Pulmonary artery endothelial cell (primary cell): Measurements from ENCODE around the gene YAP1. TPM values are rescaled to one million over a fixed set of nuclear protein-coding genes. Genes with fewer than 3 reads are reported as not detected.
A peak's percentile ranks its signal among the peaks of the same experiment; 100 is the strongest.

ENCODE experiments used
- DNase-seq: peaks from one replicate; pipeline ENCODE4 v3.0.0-alpha.2; 2011; ENCODE audit warnings: low read depth, low spot score
- total RNA-seq: library from RNA; depleted of rRNA; stranded (reverse); fragments of >200 nt; gene quantifications from 2 replicates; pipeline ENCODE4 v1.2.3, GENCODE V29; 2014

Gene YAP1
- 25.6 and 32.0 TPM in 2 replicates for total RNA-seq

GRCh38 chr11:102109896-102110760 is at the start of gene YAP1:
Gene YAP1, plus strand, starts transcription at chr11:102110447. Its CDS starts 402 bp downstream, at chr11:102110849.
- DNase-seq, result peak; percentile 65

DNA sequence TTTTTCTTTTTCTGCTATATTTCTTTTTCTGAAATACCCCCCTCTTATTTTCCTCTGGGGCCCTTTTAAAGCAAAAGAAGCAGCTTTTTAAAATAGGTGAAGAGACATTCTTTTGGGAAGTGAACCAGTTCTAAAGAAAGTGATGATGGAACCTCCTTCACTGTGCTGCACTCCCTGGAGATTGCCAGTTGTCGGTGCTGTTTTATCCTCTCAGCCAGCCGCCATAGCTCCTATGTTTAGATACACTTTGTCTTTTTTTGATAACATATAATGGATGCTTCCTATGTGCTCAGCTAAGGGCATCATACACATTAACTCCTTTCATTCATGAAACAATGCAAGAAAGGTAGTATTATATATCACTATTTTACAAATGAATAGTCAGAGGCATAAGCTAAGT is 49.0 kb upstream of the YAP1 start:
- no peak for DNase-seq

DNA sequence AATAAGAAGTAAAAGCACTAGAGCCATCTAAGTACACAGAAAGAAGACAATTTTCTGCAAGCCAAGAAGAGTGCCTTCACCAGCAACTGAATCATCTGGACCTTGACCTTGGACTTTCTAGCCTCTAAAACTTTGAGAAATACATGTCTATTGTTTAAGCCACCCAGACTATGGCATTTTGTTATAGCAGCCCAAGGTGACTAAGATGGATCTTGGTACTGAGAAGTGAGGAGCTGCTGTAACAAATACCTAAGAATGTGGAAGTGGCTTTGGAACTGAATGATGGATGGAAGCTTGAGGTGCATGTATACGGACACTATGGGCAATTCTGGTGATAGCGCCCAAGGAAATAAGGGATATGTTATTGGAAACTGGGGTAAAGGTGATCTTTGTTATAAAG is 48.1 kb upstream of the YAP1 start:
- DNase-seq, result no peak

GRCh38 chr11:102064316-102064715 is 45.9 kb upstream of the YAP1 start:
- DNase-seq, result no peak

DNA sequence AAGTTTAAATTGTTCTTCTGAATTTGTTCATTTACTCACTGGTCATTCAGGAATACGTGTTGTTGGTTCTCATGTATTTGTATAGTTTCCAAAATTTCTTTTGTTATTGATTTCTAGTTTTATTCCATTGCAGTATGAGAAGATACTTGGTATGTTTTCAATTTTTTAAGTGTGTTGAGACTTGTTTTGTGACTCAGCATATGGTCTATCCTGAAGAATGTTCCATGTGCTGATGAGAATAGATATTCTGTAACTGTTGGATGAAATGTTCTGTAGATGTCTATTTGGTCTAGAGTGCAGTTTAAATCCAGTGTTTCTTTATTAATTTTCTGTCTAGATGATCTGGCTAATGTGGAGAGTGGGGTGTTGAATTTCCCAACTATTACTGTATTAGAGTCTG is 39.5 kb upstream of the YAP1 start:
- no peak for DNase-seq

GRCh38 chr11:102071497-102072472 is 38.5 kb upstream of the YAP1 start:
- DNase-seq, result no peak

GRCh38 chr11:102073253-102073652 is 37.0 kb upstream of the YAP1 start:
- no peak for DNase-seq

DNA sequence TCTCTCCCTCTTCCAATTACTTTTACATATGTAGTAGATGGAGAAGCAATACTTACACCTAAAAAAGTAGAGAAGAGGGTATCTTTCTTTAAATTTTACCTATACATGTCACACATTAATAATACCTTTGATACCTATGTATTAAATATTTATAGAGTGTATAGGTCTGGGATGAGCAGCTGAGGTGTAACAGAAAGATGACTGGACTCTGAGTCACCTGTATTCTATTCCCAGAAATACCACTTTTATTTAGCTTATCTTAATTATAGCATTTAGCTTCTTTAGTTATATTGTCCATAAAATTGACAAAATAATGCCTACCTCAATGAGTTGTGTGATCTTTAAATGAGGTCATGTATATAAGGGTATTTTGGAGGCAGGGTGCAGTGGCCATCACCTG is 30.6 kb upstream of the YAP1 start:
- no peak for DNase-seq

DNA sequence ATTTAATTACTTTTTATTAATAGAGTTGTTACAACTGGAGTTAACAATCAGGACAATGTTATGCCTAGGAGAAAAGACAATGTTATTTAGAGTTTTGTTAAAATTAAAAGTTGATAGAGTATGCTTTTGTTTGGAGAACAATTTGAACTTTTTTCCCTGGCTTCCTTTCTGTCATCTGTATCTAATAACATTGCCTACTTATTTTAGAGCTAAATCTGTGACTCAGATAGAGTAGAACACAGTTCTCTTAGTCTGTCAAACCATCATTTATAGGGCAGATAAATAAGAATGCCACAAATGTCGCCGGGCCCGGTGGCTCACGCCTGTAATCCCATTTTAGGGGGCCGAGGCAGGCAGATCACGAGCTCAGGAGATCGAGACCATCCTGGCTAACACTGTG is 28.9 kb upstream of the YAP1 start:
- no peak for DNase-seq

DNA sequence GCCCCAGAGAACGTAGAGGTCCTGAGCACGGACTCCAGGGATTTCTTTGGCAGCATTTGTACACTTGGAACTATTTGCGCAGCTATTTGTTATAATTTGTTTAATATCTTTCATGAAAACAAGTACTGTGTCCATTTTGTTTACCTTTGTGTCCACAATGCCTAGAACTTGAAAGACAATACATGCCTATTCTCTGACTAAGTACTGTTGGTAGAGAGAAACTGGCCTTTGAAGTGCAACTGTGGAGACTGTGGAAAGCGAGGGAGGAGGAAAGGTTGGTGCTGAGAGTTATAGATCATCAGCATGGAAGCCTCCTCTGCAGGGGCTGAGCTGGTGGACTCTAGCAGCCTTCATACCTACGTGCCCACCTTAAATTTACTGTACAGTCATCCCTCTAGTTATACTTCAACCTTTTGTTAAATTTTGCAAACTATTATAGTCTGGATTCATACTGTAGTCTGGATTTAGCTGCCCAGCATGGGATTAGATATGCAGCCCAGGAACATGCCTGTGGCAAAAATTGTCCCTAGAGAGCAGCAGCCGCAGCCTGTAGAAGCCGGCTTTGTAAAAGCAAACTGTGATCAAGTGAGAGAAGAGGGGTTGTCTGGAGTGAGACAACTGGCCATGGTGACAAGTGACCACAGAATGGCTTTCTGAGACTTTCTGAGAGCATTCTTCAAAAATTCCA is 24.2 kb upstream of the YAP1 start:
- no peak for DNase-seq

- DNase-seq, result no peak
Measured at GRCh38 chr11:102097186-102097585, 13.1 kb upstream of the YAP1 start.

GRCh38 chr11:102099755-102100154 is 10.5 kb upstream of the YAP1 start:
- no peak for DNase-seq

- no peak for DNase-seq
Measured at GRCh38 chr11:102108734-102109440, 1.4 kb upstream of the YAP1 start.

DNA sequence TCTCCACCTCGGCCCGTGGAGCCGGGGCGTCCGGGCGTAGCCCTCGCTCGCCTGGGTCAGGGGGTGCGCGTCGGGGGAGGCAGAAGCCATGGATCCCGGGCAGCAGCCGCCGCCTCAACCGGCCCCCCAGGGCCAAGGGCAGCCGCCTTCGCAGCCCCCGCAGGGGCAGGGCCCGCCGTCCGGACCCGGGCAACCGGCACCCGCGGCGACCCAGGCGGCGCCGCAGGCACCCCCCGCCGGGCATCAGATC is 439 bp downstream of the YAP1 start:
- DNase-seq, result no peak

DNA sequence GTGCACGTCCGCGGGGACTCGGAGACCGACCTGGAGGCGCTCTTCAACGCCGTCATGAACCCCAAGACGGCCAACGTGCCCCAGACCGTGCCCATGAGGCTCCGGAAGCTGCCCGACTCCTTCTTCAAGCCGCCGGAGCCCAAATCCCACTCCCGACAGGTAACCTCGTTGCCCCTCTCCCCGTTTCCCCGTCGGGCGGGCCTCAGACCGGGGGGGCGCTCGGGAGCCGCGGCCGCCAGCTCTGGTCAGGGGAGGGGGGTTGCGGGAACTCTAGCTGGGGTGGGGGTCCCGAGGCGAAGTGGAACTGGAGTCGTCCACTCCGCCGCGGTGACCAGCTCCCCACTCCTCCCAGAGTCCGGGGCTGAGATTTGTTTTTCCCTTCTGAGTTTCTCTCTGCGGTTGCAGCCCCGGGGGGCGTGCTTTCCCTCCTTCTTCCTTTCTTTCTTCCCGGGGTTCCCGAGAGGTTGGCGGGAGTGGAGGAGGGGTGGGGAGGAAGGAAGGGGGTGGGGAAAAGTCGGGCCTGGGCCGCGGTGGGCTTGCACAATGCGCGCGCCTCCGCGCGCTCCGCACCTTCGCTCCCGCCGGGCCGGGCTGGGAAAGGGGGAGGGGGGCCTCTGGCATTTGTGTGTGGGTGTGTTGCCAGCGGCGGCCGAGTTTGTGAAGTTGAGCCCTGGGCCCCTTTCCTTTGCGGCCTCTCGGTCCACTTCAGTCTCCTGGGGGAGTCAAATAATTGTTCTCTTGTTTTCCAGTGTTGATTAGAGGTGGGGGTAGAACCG is 952 bp downstream of the YAP1 start:
- DNase-seq, result no peak

DNA sequence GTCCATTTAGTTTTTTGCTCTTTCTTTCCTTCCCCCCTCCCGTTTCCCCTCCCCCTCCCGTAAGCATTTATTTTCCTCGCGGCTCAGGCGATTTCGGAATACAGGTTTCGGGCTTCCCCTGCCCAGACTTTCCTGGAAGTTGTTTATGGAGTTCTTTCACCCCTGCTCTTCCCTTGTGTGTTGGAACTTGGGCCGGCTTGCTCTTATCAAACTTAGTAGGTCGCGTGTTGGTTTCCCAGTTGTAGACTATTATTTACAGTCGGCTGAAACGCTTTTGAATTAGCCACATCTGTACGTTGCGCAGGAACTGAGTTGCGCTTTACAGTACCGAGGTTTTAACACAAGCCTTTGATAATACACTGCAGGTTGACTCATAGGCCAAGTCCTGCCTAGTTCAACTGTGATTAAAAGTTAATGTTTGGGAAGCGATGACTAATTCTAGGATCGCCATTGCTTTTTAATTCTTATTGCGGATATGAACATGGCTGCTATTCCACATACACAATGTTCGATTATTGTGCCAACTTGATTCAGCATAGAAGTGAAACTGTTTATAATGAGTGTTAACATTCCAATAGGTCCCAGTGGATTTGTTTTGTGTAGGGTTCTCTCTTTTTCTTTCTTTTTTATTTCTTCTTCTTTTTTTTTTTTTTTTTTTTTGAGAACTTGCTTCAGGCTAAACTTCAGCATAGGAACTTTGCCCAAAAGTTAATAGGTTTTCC is 1.7 kb downstream of the YAP1 start:
- DNase-seq, result peak; percentile 55

- no peak for DNase-seq
Measured at GRCh38 chr11:102112509-102112821, 2.2 kb downstream of the YAP1 start.

DNA sequence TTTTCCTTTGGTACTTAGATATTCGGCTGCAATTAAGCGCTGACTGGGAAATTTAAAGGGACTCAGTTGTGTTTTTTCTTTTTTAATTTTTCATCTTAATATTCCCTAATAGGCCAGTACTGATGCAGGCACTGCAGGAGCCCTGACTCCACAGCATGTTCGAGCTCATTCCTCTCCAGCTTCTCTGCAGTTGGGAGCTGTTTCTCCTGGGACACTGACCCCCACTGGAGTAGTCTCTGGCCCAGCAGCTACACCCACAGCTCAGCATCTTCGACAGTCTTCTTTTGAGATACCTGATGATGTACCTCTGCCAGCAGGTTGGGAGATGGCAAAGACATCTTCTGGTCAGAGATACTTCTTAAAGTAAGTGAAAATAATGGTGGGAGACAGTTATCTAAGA is 3.8 kb downstream of the YAP1 start:
- no peak for DNase-seq

DNA sequence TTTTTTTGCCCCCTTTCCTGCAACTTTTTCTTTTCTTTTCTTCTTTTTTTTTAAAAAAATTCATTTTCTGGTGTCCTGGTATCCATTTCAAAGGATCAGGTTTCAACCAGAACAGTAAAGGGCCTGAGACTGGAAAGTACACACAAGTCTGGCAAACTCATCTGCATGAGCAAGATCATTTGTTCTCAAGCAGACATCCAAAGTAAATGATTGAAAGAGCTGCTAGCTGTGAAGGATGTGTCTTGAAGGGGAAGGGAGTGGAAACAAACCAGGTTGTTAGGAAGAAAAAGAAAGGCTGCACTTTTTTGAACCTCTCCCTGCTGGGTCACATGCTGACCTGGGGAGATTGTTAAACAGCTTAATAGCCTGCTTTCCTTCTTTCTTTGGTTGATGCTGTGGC is 5.3 kb downstream of the YAP1 start:
- DNase-seq, result no peak
